AG09309 (cell line): ENCODE results near the gene MCRS1.

Experiments used
- DNase-seq: peaks from one replicate; pipeline ENCODE4 v3.0.0-alpha.2; 2010; ENCODE audit warnings: low read depth
- H3K4me3 ChIP-seq: 2 replicates; pipeline ENCODE4 v1.5.1; 2011; ENCODE audit warnings: mild to moderate bottlenecking, low read depth, low read length, moderate library complexity; ENCODE audit not compliant: control insufficient read depth
- TF ChIP-seq, protein P1 (sequence below): IDR thresholded peaks from 2 replicates; pipeline ENCODE4 v1.5.1; 2011; ENCODE audit warnings: mild to moderate bottlenecking, low read depth, low read length, inconsistent platforms; ENCODE audit not compliant: insufficient read depth, control insufficient read depth; ENCODE audit errors: missing control alignments

Gene MCRS1

DNA sequence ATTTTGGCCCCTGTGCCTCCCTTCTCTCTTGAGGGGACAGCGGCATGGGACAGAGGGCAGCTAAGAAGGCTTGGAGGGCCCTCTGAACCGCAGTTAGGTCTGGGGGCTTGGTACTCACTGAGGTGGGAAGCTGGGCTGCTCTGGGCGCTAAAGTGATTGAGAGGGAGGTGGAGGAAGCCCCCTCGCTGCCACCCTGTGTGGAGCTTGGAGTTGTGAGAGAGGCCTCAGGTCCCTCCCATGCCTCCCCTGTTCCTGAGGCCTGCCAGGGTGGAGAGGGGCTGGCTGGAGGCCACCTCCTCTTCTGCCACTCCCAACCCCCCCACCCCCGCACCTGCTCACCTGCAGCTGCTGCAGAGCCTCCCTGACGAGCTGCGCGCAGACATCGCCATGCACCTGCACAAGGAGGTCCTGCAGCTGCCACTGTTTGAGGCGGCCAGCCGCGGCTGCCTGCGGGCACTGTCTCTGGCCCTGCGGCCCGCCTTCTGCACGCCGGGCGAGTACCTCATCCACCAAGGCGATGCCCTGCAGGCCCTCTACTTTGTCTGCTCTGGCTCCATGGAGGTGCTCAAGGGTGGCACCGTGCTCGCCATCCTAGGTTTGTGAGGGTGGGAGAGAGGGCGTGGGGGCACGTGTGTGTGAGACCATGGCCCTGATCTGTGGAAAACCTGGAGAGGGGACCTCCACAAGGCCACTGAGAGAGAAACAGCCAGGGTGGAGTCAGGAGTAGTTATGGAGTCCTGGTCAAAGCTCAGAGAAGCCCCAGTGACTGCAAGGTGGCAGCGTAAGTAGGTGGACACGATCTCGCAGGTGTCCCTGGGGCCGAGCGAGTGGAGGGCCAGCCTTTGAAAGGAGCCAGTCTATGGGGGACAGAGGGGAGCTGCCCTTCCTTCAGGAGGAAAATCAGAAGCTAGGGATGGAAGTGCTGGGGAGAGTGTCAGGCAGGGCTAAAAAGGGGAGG, 17.9 kb downstream of the MCRS1 start:
- no peak overlapping the region for H3K4me3 ChIP-seq
- no peak for DNase-seq
- TF ChIP-seq, protein P1, sequence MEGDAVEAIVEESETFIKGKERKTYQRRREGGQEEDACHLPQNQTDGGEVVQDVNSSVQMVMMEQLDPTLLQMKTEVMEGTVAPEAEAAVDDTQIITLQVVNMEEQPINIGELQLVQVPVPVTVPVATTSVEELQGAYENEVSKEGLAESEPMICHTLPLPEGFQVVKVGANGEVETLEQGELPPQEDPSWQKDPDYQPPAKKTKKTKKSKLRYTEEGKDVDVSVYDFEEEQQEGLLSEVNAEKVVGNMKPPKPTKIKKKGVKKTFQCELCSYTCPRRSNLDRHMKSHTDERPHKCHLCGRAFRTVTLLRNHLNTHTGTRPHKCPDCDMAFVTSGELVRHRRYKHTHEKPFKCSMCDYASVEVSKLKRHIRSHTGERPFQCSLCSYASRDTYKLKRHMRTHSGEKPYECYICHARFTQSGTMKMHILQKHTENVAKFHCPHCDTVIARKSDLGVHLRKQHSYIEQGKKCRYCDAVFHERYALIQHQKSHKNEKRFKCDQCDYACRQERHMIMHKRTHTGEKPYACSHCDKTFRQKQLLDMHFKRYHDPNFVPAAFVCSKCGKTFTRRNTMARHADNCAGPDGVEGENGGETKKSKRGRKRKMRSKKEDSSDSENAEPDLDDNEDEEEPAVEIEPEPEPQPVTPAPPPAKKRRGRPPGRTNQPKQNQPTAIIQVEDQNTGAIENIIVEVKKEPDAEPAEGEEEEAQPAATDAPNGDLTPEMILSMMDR, result no peak

DNA sequence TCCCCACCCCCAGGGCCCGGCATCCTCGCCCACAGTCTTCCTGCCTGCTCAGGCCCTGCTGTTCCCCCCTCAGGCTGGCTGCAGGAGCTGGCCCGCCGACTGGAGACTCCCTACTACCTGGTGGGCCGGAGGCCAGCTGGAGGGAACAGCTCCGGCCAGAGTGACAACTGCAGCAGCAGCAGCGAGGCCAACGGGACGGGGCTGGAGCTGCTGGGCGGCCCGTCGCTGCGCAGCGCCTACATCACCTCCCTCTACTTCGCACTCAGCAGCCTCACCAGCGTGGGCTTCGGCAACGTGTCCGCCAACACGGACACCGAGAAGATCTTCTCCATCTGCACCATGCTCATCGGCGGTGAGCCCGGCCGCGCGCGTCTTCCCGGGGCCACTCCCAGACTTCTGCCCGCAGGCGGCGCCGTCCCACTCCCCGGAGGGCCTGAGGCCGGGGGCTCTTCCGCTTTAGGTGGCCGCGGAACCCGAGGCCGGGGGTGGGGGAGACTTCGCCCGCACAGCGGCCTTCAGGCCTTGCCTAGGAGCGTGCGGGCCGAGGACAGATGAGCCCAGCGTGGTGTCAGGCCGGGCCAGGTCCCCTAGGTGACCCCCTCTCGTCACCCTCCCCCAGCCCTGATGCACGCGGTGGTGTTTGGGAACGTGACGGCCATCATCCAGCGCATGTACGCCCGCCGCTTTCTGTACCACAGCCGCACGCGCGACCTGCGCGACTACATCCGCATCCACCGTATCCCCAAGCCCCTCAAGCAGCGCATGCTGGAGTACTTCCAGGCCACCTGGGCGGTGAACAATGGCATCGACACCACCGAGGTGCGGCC, 18.9 kb downstream of the MCRS1 start:
- no peak for DNase-seq
- H3K4me3 ChIP-seq, result peak overlapping the region; percentile 17
- TF ChIP-seq, protein P1, result peak; percentile 34

- TF ChIP-seq, protein P1, result no peak
- peak overlapping the region; percentile 17 for H3K4me3 ChIP-seq
- no peak for DNase-seq
These were observed 19.5 kb downstream of the MCRS1 start for GRCh38 chr12:49548481-49548821.

- no peak for DNase-seq
- TF ChIP-seq, protein P1, result no peak
- no peak overlapping the region for H3K4me3 ChIP-seq
These were observed 20.8 kb downstream of the MCRS1 start for GRCh38 chr12:49547090-49547690.

- no peak overlapping the region for H3K4me3 ChIP-seq
- DNase-seq, result no peak
- TF ChIP-seq, protein P1, result no peak
These were observed 21.5 kb downstream of the MCRS1 start for GRCh38 chr12:49546481-49546880.

GRCh38 chr12:49545815-49546214, 22.1 kb downstream of the MCRS1 start:
- DNase-seq, result no peak
- H3K4me3 ChIP-seq, result no peak overlapping the region
- TF ChIP-seq, protein P1, result no peak
